ENCODE results near the gene SLC16A10.
"Not testable (repeated sequence)": the region's sequence is repeated elsewhere in the genome, so short reads cannot be mapped to it uniquely, and the experiment has no call there.

The SLC16A10 gene

DNA sequence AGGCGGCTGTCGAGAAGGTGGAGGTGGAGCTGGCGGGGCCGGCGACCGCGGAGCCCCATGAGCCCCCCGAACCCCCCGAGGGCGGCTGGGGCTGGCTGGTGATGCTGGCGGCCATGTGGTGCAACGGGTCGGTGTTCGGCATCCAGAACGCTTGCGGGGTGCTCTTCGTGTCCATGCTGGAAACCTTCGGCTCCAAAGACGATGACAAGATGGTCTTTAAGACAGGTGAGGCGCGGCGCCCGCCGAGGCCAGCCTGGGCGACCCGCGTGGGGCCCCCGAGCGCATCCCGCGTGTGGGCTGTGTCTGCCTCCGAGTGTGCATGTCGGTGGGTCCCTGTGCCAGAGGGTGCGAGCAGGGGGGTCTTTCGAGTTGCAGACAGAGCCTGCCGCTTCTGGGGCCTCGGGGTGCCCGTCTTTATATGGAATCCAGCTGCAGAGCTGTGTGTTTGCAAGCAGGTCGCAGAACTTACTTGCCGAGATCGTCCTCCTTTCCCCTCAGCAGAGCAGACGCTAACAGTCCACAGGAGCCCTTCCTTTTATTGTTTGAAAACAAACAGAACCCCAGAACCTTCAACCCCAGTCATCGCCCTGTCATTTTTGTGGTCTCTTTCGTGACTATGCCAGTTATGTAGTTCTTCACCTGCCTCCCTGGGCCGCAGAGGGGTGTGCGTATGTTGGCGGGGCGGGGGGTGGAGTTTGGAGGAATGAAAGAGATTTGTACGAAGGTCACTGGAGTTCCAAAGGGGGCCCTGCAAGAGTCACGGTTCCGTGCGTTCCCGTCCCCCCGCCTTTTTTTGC, 766 bp downstream of the SLC16A10 start:
- Histone ChIP-seq H3K9me3 (ENCODE audit: control insufficient read depth, low read length) (no peaks in the 10 kb centered on the region), H3K36me3 (ENCODE audit: control insufficient read depth, insufficient read depth, low read length) (no peaks in the 10 kb centered on the region), H3K4me1 (ENCODE audit: control insufficient read depth, insufficient read depth, low read length, poor library complexity, severe bottlenecking) (no peaks in the 10 kb centered on the region), H3K27ac (ENCODE audit: low read depth, low read length, severe bottlenecking) (no peak overlapping the region), H3K4me3 (ENCODE audit: extremely low read depth, insufficient read depth, low read length, poor library complexity, severe bottlenecking) (peak overlapping the region; percentile 44)
- WGBS, 2 experiments (ENCODE audit: insufficient coverage in 2 of 2): 1% methylated on average over 33 to 51 of the region's 54 CpGs

DNA sequence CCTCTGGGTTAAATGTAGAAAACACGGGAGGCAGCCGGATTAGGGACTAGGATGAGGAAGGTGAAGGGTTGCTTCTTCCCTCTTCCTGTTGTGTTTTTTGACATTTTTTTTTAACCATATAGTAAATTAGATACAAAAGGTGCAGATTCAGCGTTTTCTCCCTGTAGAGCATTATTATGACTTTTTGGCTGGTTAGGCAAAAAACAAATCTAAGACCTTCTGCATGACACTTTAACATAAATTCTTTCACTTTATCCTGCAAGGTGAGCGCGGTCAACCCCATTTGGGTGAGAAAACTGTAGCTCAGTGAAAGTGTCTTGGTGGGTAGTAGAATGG, 1.3 kb downstream of the SLC16A10 start:
- Histone ChIP-seq H3K9me3 (ENCODE audit: control insufficient read depth, low read length) (no peaks in the 10 kb centered on the region), H3K4me1 (ENCODE audit: control insufficient read depth, insufficient read depth, low read length, poor library complexity, severe bottlenecking) (no peaks in the 10 kb centered on the region), H3K4me3 (ENCODE audit: extremely low read depth, insufficient read depth, low read length, poor library complexity, severe bottlenecking) (peak overlapping the region; percentile 44), H3K36me3 (ENCODE audit: control insufficient read depth, insufficient read depth, low read length) (no peaks in the 10 kb centered on the region), H3K27ac (ENCODE audit: low read depth, low read length, severe bottlenecking) (no peak overlapping the region)
- no CpG with 5 or more reads among the region's 5 CpGs for WGBS, 2 experiments (ENCODE audit: insufficient coverage in 2 of 2)

GRCh38 chr6:111090766-111091165, 3.5 kb downstream of the SLC16A10 start:
- H3K9me3 ChIP-seq (ENCODE audit: control insufficient read depth, low read length): no peaks in the 10 kb centered on the region
- no peaks in the 10 kb centered on the region for H3K4me1 ChIP-seq (ENCODE audit: control insufficient read depth, insufficient read depth, low read length, poor library complexity, severe bottlenecking)
- no peak overlapping the region for H3K4me3 ChIP-seq (ENCODE audit: extremely low read depth, insufficient read depth, low read length, poor library complexity, severe bottlenecking)
- H3K27ac ChIP-seq (ENCODE audit: low read depth, low read length, severe bottlenecking): no peak overlapping the region
- WGBS, 2 experiments (ENCODE audit: insufficient coverage in 2 of 2): 90% methylated on average over 3 of the region's 4 CpGs; no CpG with 5 or more reads in 1 of the 2 experiments
- H3K36me3 ChIP-seq (ENCODE audit: control insufficient read depth, insufficient read depth, low read length): no peaks in the 10 kb centered on the region

GRCh38 chr6:111091987-111092386, 4.7 kb downstream of the SLC16A10 start:
- Histone ChIP-seq H3K4me3 (ENCODE audit: extremely low read depth, insufficient read depth, low read length, poor library complexity, severe bottlenecking) (no peak overlapping the region), H3K27ac (ENCODE audit: low read depth, low read length, severe bottlenecking) (no peak overlapping the region), H3K4me1 (ENCODE audit: control insufficient read depth, insufficient read depth, low read length, poor library complexity, severe bottlenecking) (no peaks in the 10 kb centered on the region), H3K9me3 (ENCODE audit: control insufficient read depth, low read length) (no peaks in the 10 kb centered on the region), H3K36me3 (ENCODE audit: control insufficient read depth, insufficient read depth, low read length) (no peaks in the 10 kb centered on the region)
- WGBS, 2 experiments (ENCODE audit: insufficient coverage in 2 of 2): 93 to 100% methylated on average over 2 of the region's 3 CpGs

- H3K4me3 ChIP-seq (ENCODE audit: extremely low read depth, insufficient read depth, low read length, poor library complexity, severe bottlenecking); H3K36me3 ChIP-seq (ENCODE audit: control insufficient read depth, insufficient read depth, low read length); H3K9me3 ChIP-seq (ENCODE audit: control insufficient read depth, low read length); H3K27ac ChIP-seq (ENCODE audit: low read depth, low read length, severe bottlenecking); H3K4me1 ChIP-seq (ENCODE audit: control insufficient read depth, insufficient read depth, low read length, poor library complexity, severe bottlenecking): not testable (repeated sequence)
- WGBS, 2 experiments (ENCODE audit: insufficient coverage in 2 of 2): no CpG with 5 or more reads among the region's 1 CpG
Observed at GRCh38 chr6:111095488-111095887, 8.2 kb downstream of the SLC16A10 start.

DNA sequence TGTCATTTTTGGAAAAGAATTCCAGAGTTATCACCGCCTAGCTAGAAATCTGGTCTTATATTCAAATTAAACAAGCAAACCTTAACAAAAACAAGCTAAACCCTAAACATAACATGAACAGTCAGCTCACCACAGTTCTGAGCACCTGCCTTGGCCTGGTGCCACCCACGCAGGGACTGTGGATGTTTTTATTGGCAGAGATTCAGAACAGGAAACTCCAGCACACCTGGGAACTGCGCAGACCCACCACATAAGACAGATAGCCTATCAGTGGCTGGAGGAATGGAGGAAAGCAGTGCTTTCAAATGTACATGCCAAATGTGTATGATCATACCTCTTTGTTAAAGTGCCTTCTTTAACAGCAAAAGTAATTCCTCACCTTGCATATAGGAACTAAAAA, 8.9 kb downstream of the SLC16A10 start:
- no peak overlapping the region for H3K27ac ChIP-seq (ENCODE audit: low read depth, low read length, severe bottlenecking)
- no peaks in the 10 kb centered on the region for H3K9me3 ChIP-seq (ENCODE audit: control insufficient read depth, low read length)
- H3K36me3 ChIP-seq (ENCODE audit: control insufficient read depth, insufficient read depth, low read length): no peaks in the 10 kb centered on the region
- H3K4me3 ChIP-seq (ENCODE audit: extremely low read depth, insufficient read depth, low read length, poor library complexity, severe bottlenecking): no peak overlapping the region
- WGBS, 2 experiments (ENCODE audit: insufficient coverage in 2 of 2): 100% methylated on average over 1 of the region's 3 CpGs; no CpG with 5 or more reads in 1 of the 2 experiments
- H3K4me1 ChIP-seq (ENCODE audit: control insufficient read depth, insufficient read depth, low read length, poor library complexity, severe bottlenecking): no peaks in the 10 kb centered on the region

DNA sequence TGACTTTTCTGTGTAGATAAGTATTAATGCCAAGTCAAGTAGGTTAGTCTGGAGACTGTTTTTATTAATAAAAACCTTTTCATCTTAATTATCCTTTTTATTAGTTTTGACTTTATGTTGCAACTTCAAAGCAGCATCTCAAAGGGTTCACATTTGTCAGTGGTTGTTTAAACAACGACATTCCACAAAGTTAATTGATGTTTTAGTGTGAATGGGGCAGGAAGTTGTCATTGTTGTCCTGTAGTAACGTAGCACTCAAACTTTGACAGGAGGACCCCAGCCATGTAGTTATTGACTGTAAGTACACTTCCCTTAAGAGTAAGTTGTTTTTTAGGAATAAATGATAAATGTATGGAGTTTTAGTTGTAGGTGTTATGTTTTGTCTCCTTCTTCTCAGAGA, 11.3 kb downstream of the SLC16A10 start:
- WGBS, 2 experiments (ENCODE audit: insufficient coverage in 2 of 2): 75 to 85% methylated on average over 2 of the region's 2 CpGs
- no peaks in the 10 kb centered on the region for H3K9me3 ChIP-seq (ENCODE audit: control insufficient read depth, low read length)
- H3K4me1 ChIP-seq (ENCODE audit: control insufficient read depth, insufficient read depth, low read length, poor library complexity, severe bottlenecking): no peaks in the 10 kb centered on the region
- no peak overlapping the region for H3K4me3 ChIP-seq (ENCODE audit: extremely low read depth, insufficient read depth, low read length, poor library complexity, severe bottlenecking)
- no peaks in the 10 kb centered on the region for H3K36me3 ChIP-seq (ENCODE audit: control insufficient read depth, insufficient read depth, low read length)
- H3K27ac ChIP-seq (ENCODE audit: low read depth, low read length, severe bottlenecking): no peak overlapping the region

GRCh38 chr6:111101987-111102386, 14.7 kb downstream of the SLC16A10 start:
- H3K36me3 ChIP-seq (ENCODE audit: control insufficient read depth, insufficient read depth, low read length): no peaks in the 10 kb centered on the region
- no peaks in the 10 kb centered on the region for H3K4me1 ChIP-seq (ENCODE audit: control insufficient read depth, insufficient read depth, low read length, poor library complexity, severe bottlenecking)
- WGBS, 2 experiments (ENCODE audit: insufficient coverage in 2 of 2): no CpG with 5 or more reads among the region's 3 CpGs
- H3K27ac ChIP-seq (ENCODE audit: low read depth, low read length, severe bottlenecking): no peak overlapping the region
- no peaks in the 10 kb centered on the region for H3K9me3 ChIP-seq (ENCODE audit: control insufficient read depth, low read length)
- no peak overlapping the region for H3K4me3 ChIP-seq (ENCODE audit: extremely low read depth, insufficient read depth, low read length, poor library complexity, severe bottlenecking)

GRCh38 chr6:111105578-111105977, 18.3 kb downstream of the SLC16A10 start:
- Histone ChIP-seq H3K9me3 (ENCODE audit: control insufficient read depth, low read length) (no peaks in the 10 kb centered on the region), H3K4me3 (ENCODE audit: extremely low read depth, insufficient read depth, low read length, poor library complexity, severe bottlenecking) (no peak overlapping the region), H3K27ac (ENCODE audit: low read depth, low read length, severe bottlenecking) (no peak overlapping the region), H3K36me3 (ENCODE audit: control insufficient read depth, insufficient read depth, low read length) (no peaks in the 10 kb centered on the region), H3K4me1 (ENCODE audit: control insufficient read depth, insufficient read depth, low read length, poor library complexity, severe bottlenecking) (no peaks in the 10 kb centered on the region)
- WGBS, 2 experiments (ENCODE audit: insufficient coverage in 2 of 2): 91 to 93% methylated on average over 3 to 4 of the region's 5 CpGs

- Histone ChIP-seq H3K27ac (ENCODE audit: low read depth, low read length, severe bottlenecking) (no peak overlapping the region), H3K4me1 (ENCODE audit: control insufficient read depth, insufficient read depth, low read length, poor library complexity, severe bottlenecking) (no peaks in the 10 kb centered on the region), H3K9me3 (ENCODE audit: control insufficient read depth, low read length) (no peaks in the 10 kb centered on the region), H3K4me3 (ENCODE audit: extremely low read depth, insufficient read depth, low read length, poor library complexity, severe bottlenecking) (no peak overlapping the region), H3K36me3 (ENCODE audit: control insufficient read depth, insufficient read depth, low read length) (no peaks in the 10 kb centered on the region)
- no CpG with 5 or more reads among the region's 1 CpG for WGBS, 2 experiments (ENCODE audit: insufficient coverage in 2 of 2)
Observed at GRCh38 chr6:111107589-111107988, 20.3 kb downstream of the SLC16A10 start.

DNA sequence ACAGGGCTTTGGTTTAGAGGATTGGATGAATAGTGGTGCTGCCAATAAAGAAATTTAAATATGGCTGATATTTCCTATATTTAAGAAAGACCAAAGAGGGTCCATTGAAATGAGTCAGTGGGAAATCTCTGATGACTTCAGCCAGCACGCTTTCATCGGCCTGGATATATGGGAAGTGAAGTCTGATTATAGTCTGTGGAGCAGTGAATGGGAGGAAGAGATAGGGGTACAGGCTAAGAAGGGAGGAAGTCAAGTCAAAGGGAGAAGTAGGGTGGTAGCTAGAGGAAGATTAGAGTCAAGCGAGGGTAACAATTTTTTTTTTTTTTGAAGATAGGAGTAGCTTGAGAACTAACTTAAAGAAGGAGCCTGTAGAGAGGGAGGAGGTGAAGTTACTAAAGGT, 22.7 kb downstream of the SLC16A10 start:
- no peaks in the 10 kb centered on the region for H3K9me3 ChIP-seq (ENCODE audit: control insufficient read depth, low read length)
- no peaks in the 10 kb centered on the region for H3K36me3 ChIP-seq (ENCODE audit: control insufficient read depth, insufficient read depth, low read length)
- WGBS, 2 experiments (ENCODE audit: insufficient coverage in 2 of 2): 83 to 96% methylated on average over 3 of the region's 3 CpGs
- no peak overlapping the region for H3K27ac ChIP-seq (ENCODE audit: low read depth, low read length, severe bottlenecking)
- no peak overlapping the region for H3K4me3 ChIP-seq (ENCODE audit: extremely low read depth, insufficient read depth, low read length, poor library complexity, severe bottlenecking)
- H3K4me1 ChIP-seq (ENCODE audit: control insufficient read depth, insufficient read depth, low read length, poor library complexity, severe bottlenecking): no peaks in the 10 kb centered on the region

Measured in mesodermal cell (in vitro differentiated cells).